NCI-H510A treated with DMSO at 0.1 percent for 48 hours (cell line): Measurements from ENCODE around the gene B3GAT1.

Experiments used
- DNase-seq: peaks from one replicate; lab custom pipeline; 2025; lab: John Stamatoyannopoulos, UW

B3GAT1 gene

GRCh38 chr11:134441706-134442105 lies 29.7 kb upstream of the B3GAT1 start:
- no peak for DNase-seq

GRCh38 chr11:134441281-134441680 lies 29.2 kb upstream of the B3GAT1 start:
- no peak for DNase-seq

- DNase-seq, result no peak
Measured at GRCh38 chr11:134440851-134441250, 28.8 kb upstream of the B3GAT1 start.

GRCh38 chr11:134438542-134439537 lies 26.8 kb upstream of the B3GAT1 start:
- DNase-seq, result no peak

GRCh38 chr11:134437821-134438220 lies 25.8 kb upstream of the B3GAT1 start:
- no peak for DNase-seq

- no peak for DNase-seq
Measured at GRCh38 chr11:134436781-134437180, 24.7 kb upstream of the B3GAT1 start.

GRCh38 chr11:134433806-134434205 lies 21.8 kb upstream of the B3GAT1 start:
- DNase-seq, result no peak

GRCh38 chr11:134433251-134433650 lies 21.2 kb upstream of the B3GAT1 start:
- DNase-seq, result no peak

GRCh38 chr11:134432776-134433175 lies 20.7 kb upstream of the B3GAT1 start:
- DNase-seq, result no peak

GRCh38 chr11:134429106-134429505 lies 17.1 kb upstream of the B3GAT1 start:
- no peak for DNase-seq

GRCh38 chr11:134425816-134426536 lies 13.9 kb upstream of the B3GAT1 start:
- DNase-seq, result no peak

GRCh38 chr11:134425413-134425812 lies 13.4 kb upstream of the B3GAT1 start:
- DNase-seq, result no peak

- DNase-seq, result no peak
Measured at GRCh38 chr11:134423106-134423505, 11.1 kb upstream of the B3GAT1 start.

GRCh38 chr11:134417871-134418840 lies 6.1 kb upstream of the B3GAT1 start:
- no peak for DNase-seq

- no peak for DNase-seq
Measured at GRCh38 chr11:134416726-134417125, 4.7 kb upstream of the B3GAT1 start.

- no peak for DNase-seq
Measured at GRCh38 chr11:134414766-134415765, 3.0 kb upstream of the B3GAT1 start.

- no peak for DNase-seq
Measured at GRCh38 chr11:134413826-134414731, 2.0 kb upstream of the B3GAT1 start.

GRCh38 chr11:134413043-134413825 lies 1.2 kb upstream of the B3GAT1 start:
- no peak for DNase-seq

- no peak for DNase-seq
Measured at GRCh38 chr11:134410766-134411165, 1.3 kb downstream of the B3GAT1 start.
